Thoracic aorta (tissue), 2 donors: ENCODE results near the gene OLFM1. TPM values are rescaled to one million over a fixed set of nuclear protein-coding genes. Genes with fewer than 3 reads are reported as not detected.

Experiments used
- ATAC-seq: fragments of 150-250 bp; one replicate; pipeline ENCODE4 v1.8.0; 2017; ENCODE audit warnings: low read depth; ENCODE audit not compliant: insufficient number of reproducible peaks, low FRiP score
- DNase-seq: peaks from one replicate; pipeline ENCODE4 v3.0.0-alpha.2; 2020; ENCODE audit warnings: low spot score
- H3K27ac ChIP-seq, 2 donors: fragments of 200-600 bp; sonication (generic); 1 replicate in 1 of 2; 2 replicates in 1 of 2; pipeline ENCODE4 v1.5.1; 2016; ENCODE audit warnings: mild to moderate bottlenecking in 2 of 2, moderate library complexity in 2 of 2
- H3K27me3 ChIP-seq: fragments of 200-600 bp; sonication (generic); replicated peaks from 2 replicates; pipeline ENCODE4 v1.6.0; 2016; ENCODE audit warnings: mild to moderate bottlenecking; ENCODE audit not compliant: insufficient read depth
- H3K36me3 ChIP-seq: fragments of 200-600 bp; sonication (generic); one replicate; pipeline ENCODE4 v1.5.1; 2016
- H3K4me1 ChIP-seq, 2 donors: fragments of 200-600 bp; sonication (generic); 1 replicate in 1 of 2; 2 replicates in 1 of 2; pipeline versions ENCODE4 v1.5.1 to v1.6.0; 2016; ENCODE audit warnings: low read depth in 2 of 2, mild to moderate bottlenecking in 1 of 2; ENCODE audit not compliant: control insufficient read depth in 1 of 2
- H3K4me3 ChIP-seq: fragments of 200-600 bp; sonication (generic); 2 replicates; pipeline ENCODE4 v1.5.1; 2016; ENCODE audit warnings: mild to moderate bottlenecking
- H3K9me3 ChIP-seq: fragments of 200-600 bp; sonication (generic); 2 replicates; pipeline ENCODE4 v1.5.1; 2016
- total RNA-seq, 2 donors: library from RNA; depleted of rRNA; stranded (reverse); fragments of >200 nt; gene quantifications; one replicate each; pipeline versions ENCODE4 v1.1.0 to v1.2.3, GENCODE V29; 2016
- TF ChIP-seq, protein P1 (sequence below): fragments of 200-600 bp; sonication (generic); IDR thresholded peaks from one replicate; pipeline ENCODE4 v1.5.1; 2019; ENCODE audit warnings: antibody characterized with exemption

The OLFM1 gene
- total RNA-seq, 2 donors from 2014 or later = 14.5 to 24.5 TPM

DNA sequence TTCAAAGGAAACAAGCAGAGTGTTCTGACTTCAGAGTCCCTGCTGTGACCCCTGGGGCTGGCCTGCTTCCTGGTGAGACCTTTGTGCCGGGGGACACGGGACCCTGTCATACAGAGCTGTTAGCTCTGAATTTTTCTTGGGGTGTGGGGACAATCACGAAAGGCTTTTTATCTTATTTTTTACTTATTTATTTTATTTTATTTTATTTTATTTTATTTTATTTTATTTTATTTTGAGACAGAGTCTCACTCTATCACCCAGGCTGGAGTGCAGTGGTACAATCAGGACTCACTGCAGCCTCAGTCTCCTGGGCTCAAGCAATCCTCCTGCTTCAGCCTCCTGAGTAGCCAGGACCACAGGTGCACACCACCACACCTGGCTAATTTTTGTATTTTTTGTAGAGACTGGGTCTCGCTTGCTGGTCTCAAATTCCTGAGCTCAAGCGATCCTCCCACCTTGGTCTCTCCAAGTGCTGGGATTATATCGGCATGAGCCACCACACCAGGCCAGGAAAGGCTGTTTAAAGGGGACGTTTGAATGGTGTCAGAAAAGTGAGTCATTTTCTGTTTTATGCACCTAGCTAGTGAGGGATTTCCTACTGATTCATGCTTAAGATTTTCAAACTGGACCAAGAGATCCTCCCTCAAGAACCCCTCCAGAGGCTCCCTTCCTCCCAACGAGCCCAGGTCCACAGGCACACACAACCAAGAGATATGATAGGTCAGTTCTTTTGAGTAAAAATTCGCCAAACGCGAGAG is 75.7 kb downstream of the OLFM1 start:
- no peaks in the 10 kb centered on the region for H3K4me1 ChIP-seq
- H3K9me3 ChIP-seq = no peaks in the 10 kb centered on the region
- H3K4me3 ChIP-seq = no peak overlapping the region
- ATAC-seq = no peak
- no peak overlapping the region for H3K27ac ChIP-seq
- TF ChIP-seq, protein P1, sequence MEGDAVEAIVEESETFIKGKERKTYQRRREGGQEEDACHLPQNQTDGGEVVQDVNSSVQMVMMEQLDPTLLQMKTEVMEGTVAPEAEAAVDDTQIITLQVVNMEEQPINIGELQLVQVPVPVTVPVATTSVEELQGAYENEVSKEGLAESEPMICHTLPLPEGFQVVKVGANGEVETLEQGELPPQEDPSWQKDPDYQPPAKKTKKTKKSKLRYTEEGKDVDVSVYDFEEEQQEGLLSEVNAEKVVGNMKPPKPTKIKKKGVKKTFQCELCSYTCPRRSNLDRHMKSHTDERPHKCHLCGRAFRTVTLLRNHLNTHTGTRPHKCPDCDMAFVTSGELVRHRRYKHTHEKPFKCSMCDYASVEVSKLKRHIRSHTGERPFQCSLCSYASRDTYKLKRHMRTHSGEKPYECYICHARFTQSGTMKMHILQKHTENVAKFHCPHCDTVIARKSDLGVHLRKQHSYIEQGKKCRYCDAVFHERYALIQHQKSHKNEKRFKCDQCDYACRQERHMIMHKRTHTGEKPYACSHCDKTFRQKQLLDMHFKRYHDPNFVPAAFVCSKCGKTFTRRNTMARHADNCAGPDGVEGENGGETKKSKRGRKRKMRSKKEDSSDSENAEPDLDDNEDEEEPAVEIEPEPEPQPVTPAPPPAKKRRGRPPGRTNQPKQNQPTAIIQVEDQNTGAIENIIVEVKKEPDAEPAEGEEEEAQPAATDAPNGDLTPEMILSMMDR = no peak
- no peaks in the 10 kb centered on the region for H3K27me3 ChIP-seq
- DNase-seq = no peak
- H3K36me3 ChIP-seq = no peaks in the 10 kb centered on the region

DNA sequence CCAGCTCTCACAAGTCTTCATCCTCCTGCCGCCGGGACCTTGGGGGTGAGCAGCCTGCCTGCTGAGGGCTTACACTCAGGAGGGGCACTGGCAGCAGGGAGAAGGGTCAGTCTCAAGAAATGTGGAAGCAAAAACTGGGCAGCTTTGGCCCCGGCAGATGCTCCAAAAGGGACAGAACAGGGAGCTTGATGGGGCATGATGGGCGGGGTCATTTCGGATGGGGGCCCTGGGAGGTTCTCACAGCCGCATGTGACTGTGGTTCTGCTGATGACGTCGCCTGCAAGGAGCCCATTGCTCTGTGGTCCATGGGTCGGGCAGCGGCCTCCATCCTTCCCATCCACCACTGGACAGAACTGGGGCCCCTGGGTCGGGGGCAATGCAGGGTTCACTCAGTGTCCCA is 76.6 kb downstream of the OLFM1 start:
- Histone ChIP-seq H3K36me3 (no peaks in the 10 kb centered on the region), H3K27me3 (no peaks in the 10 kb centered on the region), H3K4me3 (no peak overlapping the region), H3K27ac (no peak overlapping the region), H3K9me3 (no peaks in the 10 kb centered on the region), H3K4me1 (no peaks in the 10 kb centered on the region)
- TF ChIP-seq, protein P1 = no peak
- DNase-seq (no peak), ATAC-seq (no peak)

DNA sequence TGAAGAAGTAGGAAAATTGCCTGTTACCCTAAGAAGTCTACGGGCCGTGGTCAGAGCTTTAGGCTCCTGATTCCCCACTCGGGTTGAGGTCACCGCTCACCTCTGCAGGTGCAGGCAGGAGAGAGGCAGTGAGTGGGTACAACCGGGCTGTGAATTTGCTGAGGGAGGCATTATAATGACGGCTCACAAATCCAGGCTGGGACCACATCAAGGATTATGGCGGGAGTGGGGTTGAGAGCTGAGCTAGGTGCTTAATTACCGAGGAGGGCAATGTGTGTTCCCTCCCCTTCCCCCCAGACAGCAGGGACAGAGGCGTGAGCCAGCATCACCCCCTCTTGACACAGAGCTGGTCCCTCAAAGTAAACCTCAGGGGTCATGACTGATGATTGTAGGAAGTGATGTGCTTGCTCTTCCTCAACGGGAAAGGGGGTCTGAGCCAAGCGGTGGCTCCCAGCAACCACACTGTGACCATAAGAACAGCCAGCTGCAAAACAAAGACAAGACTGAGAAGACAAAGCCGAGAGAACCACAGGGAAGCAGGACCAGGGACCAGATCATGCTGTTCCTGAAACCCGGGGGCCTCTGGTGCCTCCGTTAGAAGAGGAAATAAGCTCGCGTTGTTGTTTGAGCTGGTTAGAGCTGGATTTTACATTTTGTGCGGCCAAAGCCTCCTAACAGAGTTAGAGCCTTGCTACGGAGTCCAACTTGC is 77.7 kb downstream of the OLFM1 start:
- TF ChIP-seq, protein P1 = no peak
- DNase-seq (no peak), ATAC-seq (no peak)
- Histone ChIP-seq H3K4me3 (no peak overlapping the region), H3K4me1 (no peaks in the 10 kb centered on the region), H3K36me3 (no peaks in the 10 kb centered on the region), H3K27me3 (no peaks in the 10 kb centered on the region), H3K9me3 (no peaks in the 10 kb centered on the region), H3K27ac (no peak overlapping the region)

DNA sequence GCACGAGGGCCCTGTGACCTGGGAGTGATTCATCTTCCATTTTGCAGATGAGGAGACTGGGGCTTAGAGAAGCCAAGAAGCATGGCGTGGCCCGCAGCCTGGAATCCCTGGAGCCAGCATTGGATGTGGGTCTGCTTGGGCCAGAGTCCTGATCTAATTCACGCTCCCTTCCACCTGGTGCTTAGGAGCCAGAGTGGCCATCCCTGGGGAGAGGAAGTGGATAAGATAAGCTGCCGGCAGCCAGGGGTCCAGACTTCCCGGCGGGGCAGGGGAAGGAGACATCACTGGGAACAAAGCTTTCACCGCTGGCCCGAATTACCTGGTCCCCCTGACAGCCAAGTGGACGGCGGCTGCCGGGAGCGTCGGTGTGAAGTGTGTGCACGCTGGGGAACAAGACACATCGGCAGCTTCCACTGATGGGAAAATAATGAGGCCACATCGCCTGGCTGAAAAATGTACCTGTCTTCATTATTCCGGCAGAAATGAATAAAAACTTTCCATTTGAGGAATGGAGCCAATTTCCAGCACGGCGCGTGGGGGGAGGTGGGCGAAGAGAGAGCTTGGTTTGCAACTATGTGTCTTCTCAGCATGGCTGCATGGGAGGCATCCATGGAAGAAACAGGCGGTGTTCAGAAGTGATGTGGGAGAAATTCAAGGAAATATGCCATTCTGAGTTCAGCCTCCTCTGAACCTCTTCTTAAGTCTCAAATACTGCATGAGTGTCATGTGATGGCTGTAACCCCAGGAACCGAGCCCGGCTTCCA is 78.5 kb downstream of the OLFM1 start:
- H3K4me1 ChIP-seq = no peaks in the 10 kb centered on the region
- TF ChIP-seq, protein P1 = no peak
- no peaks in the 10 kb centered on the region for H3K9me3 ChIP-seq
- no peak for ATAC-seq
- no peaks in the 10 kb centered on the region for H3K27me3 ChIP-seq
- H3K4me3 ChIP-seq = no peak overlapping the region
- H3K36me3 ChIP-seq = no peaks in the 10 kb centered on the region
- H3K27ac ChIP-seq = no peak overlapping the region
- DNase-seq = no peak

DNA sequence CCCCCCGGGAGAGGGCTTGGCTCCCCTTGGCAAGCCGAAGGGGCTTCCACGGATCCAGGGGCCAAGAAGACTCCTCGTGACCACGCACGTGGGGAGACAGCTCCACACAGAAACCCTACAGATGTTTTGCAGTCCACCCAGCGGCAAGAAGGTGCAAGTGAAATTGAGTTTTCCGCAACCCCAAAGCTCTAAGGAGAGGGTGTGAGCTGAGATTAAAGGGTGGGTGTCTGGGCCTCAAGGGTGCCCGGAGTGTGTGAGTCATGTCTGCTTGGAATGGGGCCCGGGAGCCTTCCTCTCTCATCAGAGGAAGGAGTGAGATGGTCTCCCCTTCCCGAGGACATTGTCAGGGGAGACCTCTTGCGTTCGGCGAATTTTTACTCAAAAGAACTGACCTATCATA is 79.1 kb downstream of the OLFM1 start:
- TF ChIP-seq, protein P1 = no peak
- H3K27me3 ChIP-seq = no peaks in the 10 kb centered on the region
- no peak for ATAC-seq

More for the DNA sequence above, 79.1 kb downstream of the OLFM1 start:
- Histone ChIP-seq H3K36me3 (no peaks in the 10 kb centered on the region), H3K9me3 (no peaks in the 10 kb centered on the region), H3K27ac (no peak overlapping the region), H3K4me3 (no peak overlapping the region), H3K4me1 (no peaks in the 10 kb centered on the region)
- no peak for DNase-seq
